Erythroblast (primary cell): Measurements from ENCODE around the gene GRAMD4.
"Not testable (repeated sequence)": the region's sequence is repeated elsewhere in the genome, so short reads cannot be mapped to it uniquely, and the experiment has no call there.

ENCODE experiments used
- DNase-seq, 2 experiments: peaks; one replicate each; lab custom pipeline; 2025; lab: John Stamatoyannopoulos, UW
- GATA1 ChIP-seq: IDR thresholded peaks from 2 replicates; pipeline ENCODE4 v1.6.1; 2011; ENCODE audit warnings: low read depth, mild to moderate bottlenecking, control low read depth, low read length, moderate library complexity
- POLR2A ChIP-seq: IDR thresholded peaks from 2 replicates; pipeline ENCODE4 v1.6.1; 2011; ENCODE audit warnings: mild to moderate bottlenecking, low read length

The GRAMD4 gene

DNA sequence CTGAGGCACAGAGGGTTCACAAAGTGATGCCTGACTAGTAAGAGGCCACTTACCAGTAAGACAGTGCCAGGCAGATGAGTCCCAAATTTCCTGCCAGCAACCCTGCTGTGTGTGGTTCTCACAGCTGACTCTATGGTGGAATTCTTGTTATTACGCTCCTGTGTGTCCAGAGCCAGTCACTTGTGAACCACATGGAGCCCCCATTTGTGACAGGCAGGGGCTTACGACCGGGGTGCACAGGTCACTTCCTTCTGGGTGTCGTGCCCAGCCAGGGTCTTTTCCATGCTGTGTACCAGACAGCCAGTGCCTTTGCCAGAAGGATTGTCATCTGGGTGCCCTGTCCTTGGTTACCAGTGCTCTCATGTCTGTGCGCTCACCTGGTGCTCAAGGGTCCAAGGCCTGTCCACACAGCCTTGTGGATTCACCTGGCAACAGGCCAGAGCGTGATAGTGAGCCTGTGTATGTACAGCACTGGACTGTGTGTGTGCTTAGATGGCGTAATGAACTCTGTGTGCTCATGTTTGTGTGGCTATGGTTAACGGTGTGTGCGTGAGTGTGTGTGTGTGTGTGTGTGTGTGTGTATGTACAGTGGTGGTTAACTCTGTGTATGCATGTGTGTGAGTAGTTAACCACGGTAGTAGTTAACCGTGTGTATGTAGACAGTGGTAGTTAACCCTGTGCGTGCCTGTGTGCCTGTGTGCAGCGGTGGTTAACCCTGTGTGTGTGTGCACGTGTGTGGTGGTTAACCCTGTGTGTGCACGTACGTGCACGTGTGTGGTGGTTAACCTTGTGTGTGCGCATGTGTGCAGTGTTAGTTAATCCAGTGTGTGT, 18.6 kb downstream of the GRAMD4 start:
- DNase-seq, result peak; percentile 5 to 13

DNA sequence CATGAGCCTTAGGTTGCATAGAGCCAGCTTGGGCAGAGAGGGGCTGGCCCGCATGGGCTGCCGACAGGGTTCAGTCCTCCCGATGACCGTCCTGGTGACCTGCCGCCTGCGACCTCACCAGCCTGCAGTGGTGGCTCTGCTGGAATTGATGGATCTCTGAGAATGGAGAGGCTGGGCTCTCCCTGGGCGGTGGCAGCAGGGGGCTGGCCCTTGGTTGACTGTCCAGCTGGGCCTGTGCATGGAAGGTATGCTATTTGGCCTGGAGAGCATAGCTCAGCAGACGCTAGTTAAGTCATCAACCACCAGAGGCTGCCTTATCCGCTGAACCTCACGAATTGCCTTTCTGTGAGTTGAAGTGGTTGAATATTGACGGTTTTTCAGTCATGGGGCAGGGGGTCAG, 19.7 kb downstream of the GRAMD4 start:
- no peak for DNase-seq
- TF ChIP-seq POLR2A (no peak), GATA1 (no peak)

More for the DNA sequence above, 18.6 kb downstream of the GRAMD4 start:
- TF ChIP-seq GATA1, result no peak
- TF ChIP-seq POLR2A, result no peak

DNA sequence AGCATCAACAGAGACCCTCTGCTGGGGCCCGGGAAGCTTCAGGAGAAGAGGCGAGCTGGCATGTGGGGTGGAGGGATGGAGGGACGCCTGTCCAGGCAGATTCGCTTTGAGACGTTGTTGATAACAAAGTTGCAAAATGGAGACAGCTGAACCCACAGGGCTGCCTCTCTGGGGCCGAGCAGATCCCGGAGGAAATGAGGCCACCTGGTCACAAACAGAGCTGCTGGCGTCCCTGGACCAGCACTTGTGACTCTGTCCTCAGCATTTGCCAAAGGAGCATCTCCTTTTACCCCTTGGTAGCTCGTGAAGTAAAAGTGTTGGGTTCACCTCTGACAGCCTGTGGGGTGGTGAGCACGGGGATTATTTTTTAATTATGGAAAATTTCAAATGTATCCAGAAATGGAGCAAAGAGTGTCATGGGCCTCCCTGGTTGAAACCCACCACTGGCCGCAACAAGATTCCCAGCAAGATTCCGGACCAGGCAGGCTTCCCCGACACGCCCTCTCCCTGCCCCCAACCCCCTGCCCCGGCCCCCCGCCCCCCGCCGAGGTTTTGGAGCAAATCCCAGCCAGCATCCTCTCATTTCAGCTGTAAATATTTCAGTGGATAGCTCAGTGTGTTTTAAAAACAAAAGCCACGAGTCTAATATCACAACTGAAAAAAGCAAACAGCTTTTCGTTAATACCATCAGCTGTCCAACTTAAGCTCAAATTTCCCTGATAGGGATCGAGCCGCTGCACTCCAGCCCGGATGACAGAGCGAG, 20.3 kb downstream of the GRAMD4 start:
- TF ChIP-seq POLR2A, result no peak
- TF ChIP-seq GATA1, result no peak
- no peak for DNase-seq

DNA sequence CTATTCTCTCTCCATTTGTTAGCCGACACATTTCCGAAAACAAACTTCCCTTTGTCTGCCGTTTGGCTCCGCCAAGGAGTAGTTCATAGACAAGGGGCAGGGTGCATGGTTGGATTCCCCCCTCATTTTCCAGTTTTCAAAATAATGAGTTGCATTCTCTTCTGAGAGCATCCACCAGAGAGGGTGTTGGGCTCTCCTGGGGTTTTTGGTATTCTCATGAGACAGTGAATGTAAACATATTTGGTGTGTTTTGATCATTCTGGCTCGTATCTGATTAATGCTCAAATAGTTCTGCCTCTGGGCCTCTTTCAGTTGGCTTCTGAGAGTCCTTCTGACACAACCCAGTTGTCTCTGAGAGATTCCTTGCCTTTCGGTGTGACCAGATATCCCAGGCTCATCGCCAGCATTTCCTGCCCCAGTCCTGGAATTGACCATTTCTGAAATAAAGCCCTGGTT, 21.7 kb downstream of the GRAMD4 start:
- no peak for DNase-seq
- TF ChIP-seq POLR2A (no peak), GATA1 (no peak)

DNA sequence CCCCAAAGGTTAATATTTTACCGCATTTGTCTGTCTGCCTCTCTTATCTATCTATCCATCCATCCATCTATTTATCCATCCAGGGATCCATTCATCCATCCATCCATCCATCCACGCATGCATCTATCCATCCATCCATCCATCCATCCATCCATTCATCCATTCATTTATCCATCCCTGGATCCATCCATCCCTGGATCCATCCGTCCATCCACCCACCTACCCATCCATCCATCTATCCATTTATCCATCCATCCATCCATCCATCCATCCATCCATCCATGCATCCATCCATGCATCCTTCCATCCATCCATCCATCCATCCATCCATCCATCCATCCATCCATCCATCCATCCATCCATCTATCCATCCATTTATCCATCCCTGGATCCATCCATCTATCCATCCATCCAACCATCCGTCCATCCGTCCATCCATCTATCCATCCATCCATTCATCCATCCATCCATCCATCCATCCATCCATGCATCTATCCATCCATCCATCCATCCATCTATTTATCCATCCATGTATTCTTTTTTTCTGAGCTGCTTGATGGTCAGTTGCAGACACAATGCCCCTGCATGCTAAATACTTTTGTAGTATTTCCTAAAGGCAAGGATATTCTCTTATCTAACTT, 22.8 kb downstream of the GRAMD4 start:
- not testable (repeated sequence) for DNase-seq

DNA sequence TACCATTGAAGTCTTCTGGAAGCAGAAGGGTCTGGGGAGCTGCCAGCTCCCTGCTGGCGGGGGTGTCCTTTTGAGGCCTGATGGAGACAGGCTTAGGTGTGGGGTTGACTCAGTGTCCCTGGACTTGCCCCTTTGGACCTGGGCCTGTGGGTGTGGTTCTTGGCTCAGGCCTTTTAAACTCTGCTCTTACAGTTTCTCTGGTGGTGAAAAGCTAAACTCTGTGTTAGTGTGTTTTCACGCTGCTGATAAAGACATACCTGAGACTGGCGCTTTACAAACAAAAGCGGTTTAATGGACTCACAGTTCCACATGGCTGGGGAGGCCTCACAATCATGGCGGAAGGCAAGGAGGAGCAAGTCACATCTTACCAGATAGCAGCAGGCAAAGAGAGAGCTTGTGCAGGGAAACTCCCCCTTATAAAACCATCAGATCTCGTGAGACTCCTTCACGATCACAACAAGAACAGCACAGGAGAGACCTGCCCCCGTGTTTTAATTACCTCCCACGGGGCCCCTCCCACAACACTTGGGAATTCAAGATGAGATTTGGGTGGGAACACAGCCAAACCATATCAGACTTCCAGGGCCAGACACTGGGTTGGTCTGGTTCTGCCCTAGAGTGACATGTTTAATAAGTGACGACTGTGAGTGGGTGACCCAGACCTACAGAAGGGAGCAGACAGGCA, 26.5 kb downstream of the GRAMD4 start:
- DNase-seq, result no peak
- no peak for TF ChIP-seq GATA1
- TF ChIP-seq POLR2A, result no peak

DNA sequence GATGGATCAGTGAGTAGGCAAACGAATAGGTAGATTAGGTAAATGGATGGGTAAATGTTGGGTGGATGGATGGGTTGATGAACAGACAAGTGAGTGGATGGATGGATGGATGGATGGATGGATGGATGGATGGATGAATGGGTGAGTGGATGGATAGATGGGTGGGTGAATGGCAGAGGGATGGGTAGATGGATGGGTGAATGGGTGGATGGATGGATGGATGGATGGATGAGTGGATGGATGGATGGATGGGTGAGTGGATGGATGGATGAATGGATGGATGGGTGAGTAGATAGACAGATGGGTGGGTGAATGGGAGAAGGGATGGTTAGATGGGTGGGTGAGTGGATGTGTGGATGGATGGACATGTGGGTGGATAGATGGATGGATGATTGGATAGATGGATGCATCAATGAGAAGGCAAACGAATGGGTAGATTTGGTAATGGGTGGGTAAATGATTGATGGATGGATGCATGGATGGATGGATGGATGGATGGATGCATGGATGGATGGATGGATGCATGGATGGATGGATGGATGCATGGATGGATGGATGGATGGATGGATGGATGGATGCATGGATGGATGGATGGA, 28.1 kb downstream of the GRAMD4 start:
- DNase-seq, result not testable (repeated sequence)

DNA sequence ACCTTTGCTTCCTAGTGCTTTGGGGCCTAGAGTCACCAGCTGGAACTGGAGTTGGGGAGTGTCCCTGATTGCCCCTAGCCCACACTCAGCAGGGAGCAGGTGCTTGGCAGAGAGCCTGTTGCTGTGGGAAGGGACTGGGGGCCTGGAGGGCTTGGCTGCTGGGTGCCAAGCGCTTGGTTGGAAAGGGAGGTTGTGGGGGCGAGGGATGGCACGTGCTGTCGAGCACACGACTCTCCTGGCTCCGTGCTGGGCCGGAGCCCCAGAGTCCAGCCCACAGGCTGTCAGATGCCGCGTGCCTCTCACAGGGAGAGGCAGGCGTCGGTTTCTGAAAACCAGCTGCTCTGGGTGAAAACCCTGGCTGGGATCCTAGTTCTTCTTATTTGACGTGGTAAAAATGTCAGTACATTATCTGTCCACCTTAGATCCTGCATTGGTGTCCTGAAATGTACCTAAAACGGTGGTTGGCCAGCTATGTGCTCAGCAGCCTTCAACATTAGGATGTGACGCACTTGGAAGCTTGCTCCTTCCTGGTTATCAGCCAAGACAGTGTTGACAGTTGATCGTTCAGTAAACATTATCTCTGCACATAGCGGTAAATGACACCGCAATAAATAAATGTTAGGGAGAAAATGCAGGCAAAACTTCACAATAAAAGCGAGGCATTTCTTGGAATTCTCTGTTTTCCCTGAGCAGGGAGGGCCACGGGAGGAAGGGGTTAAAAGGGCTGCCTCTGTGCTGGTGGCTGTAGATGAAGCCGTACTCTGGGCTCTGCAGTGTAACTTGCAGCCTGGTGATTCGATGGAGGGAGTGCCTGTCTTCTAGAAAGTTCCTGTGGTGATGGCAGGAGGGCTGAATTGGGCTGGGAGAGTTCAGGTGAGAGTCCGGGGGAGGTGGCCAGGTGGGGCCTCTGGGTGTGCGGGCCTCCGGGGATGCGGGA, 29.2 kb downstream of the GRAMD4 start:
- DNase-seq, result peak; percentile 22 to 53
- TF ChIP-seq POLR2A, result peak; percentile 31
- TF ChIP-seq GATA1, result no peak

DNA sequence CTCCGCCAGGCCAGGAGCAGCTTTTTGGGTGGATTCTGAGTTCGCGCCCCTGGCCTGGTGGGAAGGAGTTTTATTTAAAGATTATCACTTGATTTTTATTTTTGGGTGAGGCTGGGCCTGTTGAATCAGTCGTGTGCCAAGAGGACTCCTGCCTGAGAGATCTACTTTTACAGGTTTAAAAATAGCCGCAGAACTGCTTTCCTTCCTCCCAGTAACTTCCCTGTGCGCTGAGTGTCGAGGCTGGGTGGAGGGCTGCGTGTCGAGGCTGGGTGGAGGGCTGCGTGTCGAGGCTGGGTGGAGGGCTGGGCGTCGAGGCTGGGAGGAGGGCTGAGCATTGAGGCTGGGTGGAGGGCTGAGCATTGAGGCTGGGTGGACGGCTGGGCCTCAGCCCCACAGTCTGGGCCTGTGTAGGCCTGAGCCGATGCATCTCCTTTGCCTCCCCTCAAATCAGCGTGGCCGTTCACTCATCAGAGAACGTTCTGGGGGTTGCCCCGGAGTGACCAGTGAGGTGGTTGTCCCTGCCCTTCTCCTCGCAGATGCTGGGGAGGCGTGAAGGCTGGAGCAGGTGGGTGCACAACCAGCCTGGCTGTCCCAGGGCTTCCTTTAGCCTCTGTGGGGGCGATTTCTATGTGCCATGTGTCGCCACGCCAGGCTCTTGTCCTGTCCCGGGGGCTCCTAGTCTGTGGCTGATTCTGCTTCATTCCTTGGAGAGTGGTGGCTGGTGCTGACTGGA, 30.1 kb downstream of the GRAMD4 start:
- TF ChIP-seq GATA1, result no peak
- no peak for TF ChIP-seq POLR2A
- DNase-seq, result no peak

DNA sequence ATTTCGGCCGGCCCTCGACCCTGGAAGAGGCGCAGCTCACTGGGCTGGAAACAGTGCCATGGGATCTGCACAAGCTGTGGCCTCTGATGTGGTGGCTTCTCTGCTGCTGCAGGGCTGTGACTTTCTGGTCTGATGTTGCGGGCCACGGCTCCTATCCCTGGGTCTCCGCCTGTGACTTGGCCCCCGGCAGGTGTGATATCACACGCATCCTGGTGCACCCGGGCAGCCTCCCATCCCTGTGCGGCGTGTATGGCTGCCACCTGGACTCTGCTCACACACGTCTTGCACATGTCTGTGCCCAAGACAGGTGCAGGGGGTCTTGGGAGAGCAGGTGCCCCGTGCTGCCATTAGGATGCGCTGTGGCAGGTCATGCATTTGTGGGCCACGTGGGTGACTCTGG, 31.1 kb downstream of the GRAMD4 start:
- DNase-seq, result no peak
- TF ChIP-seq POLR2A (no peak), GATA1 (no peak)

DNA sequence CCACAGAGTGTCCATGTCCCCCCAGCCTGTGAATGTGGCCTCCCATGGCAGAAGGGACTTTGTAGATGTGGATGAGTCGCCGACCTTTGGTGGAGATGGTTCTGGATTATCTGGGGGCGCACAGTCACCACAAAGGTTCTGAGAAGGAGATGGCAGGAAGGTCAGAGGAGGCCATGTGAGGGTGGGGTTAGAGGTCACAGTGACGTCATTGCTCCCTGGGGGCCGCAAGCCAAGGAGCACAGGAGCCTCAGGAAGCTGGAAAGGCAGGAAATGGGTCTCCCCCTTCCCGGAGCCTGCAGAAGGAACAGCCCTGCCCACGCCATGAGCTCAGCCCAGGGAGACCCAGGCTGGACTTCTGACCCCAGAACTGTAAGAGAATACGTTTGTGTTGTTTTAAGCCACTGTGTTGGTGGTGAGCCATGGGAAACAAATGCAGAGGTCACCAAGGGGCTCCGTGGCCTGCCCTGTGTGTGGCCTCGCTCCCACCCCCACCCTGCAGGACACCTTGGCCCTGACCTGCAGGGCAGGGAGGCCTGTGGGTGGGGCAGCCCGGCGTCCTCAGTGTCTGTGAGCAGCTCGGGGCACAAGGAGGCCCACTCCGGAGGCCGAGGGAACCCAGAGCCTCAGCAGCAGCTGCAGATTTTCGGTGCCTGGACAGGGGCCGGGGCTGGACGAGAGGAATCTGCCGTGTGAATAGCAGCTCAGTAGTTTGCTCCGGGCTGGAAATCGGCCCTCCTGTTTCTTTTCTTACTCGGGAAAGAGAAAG, 32.1 kb downstream of the GRAMD4 start:
- no peak for DNase-seq
- no peak for TF ChIP-seq GATA1
- no peak for TF ChIP-seq POLR2A
